ENCODE results near the gene OLFM1.
"Not testable (repeated sequence)": the region's sequence is repeated elsewhere in the genome, so short reads cannot be mapped to it uniquely, and the experiment has no call there.

Gene OLFM1

DNA sequence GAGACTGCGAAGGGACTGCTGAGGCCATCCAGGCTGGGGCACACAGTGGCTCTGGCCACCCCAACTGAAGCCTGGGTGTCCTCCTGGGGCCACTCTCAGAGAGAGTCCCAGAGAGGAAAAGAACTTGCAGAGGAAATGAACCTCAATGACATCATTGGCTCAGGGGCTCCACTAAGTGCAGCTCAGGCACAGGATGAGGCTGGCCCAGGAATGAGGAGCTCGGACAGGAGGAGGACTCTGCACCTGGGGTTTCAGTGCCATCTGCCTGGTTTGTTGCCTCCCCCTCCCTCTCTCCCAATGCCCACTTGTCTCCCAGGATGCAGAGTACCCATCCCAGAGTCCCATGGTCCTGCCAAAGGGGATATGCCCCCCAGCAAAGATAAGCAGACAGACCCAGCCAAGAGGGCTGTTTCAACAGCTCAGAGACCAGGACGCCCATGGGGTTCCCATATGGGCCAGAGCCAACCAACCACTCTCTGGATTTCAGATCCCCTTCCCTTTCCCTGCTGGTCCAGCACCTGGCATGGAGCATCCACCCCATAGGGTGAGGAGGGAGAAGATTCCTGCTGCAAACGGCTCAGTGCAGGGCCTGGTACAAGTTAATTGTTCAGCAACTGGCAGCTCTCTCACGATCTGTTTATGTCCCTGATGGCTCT, 26.9 kb upstream of the OLFM1 start:
- DNase-seq: no peak

DNA sequence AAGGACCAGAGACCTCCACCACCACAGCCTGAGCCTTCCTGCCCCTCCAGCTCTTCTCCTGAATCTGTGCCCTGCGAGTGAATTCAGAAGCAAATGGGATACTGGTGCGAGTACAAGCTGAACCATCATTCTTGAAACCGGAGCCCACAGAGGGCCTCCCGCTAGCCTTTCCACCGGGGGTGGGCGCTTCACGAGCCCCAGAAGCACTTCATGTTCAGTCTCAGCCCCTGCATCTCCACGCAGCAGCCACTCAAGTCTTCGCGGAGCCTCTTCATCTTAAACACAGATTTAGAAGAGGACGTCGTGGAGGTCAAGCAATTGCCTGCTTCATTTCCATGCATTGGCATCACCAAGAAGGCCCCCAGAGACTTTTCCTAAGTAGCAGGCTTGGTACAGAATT, 26.0 kb upstream of the OLFM1 start:
- DNase-seq: no peak

GRCh38 chr9:135062254-135062653, 25.2 kb upstream of the OLFM1 start:
- DNase-seq: no peak

DNA sequence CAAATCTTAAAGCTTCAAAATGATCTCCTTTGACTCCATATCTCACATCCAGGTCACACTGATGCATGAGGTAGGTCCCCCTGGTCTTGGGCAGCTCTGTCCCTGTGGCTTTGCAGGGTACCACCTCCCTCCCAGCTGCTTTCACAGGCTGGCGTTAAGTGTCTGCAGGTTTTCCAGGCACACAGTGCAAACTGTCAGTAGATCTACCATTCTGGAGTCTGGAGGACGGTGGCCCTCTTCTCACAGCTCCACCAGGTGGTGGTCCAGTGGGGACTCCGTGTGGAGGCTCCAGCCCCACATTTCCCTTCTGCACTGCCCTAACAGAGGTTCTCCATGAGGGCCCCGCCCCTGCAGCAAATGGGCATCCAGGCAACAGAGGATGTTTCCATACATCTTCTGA, 24.0 kb upstream of the OLFM1 start:
- not testable (repeated sequence) for DNase-seq

DNA sequence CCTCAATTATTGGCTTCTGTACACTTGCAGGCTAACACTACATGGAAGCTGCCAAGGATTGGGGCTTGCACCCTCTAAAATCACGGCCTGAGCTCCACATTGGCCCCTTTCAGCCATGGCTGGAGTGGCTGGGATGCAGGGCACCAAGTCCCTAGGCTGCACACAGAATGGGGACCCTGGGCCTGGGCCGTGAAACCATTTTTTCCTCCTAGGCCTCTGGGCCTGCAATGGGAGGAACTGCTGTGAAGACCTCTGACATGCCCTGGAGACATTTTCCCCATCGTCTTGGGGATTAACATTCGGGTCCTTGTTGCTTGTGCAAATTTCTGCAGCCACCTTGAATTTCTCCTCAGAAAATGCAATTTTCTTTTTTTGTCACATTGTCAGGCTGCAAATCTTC, 23.6 kb upstream of the OLFM1 start:
- DNase-seq: not testable (repeated sequence)

DNA sequence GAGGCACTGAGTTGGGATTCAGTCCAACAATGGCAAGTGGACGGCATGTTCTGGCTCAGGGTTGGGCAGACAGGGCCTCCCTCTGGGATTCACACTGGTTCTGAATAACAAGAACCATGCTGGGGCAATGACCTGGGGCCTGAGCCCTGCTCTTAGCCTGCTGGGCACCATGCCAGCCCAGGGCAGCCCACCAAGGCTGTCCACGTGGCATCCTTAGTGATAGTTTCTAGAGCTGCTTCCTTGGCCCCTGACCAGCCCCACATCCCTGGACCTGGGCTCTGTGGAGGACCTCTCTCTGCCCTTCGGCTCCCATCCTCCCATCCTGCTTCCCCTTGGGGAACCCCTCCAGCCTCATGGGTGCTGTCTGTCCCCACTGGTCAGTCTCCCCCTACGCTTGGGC, 22.3 kb upstream of the OLFM1 start:
- no peak for DNase-seq

- no peak for DNase-seq
These were observed 21.7 kb upstream of the OLFM1 start for GRCh38 chr9:135065804-135066203.

- no peak for DNase-seq
These were observed 21.2 kb upstream of the OLFM1 start for GRCh38 chr9:135066291-135066690.

DNA sequence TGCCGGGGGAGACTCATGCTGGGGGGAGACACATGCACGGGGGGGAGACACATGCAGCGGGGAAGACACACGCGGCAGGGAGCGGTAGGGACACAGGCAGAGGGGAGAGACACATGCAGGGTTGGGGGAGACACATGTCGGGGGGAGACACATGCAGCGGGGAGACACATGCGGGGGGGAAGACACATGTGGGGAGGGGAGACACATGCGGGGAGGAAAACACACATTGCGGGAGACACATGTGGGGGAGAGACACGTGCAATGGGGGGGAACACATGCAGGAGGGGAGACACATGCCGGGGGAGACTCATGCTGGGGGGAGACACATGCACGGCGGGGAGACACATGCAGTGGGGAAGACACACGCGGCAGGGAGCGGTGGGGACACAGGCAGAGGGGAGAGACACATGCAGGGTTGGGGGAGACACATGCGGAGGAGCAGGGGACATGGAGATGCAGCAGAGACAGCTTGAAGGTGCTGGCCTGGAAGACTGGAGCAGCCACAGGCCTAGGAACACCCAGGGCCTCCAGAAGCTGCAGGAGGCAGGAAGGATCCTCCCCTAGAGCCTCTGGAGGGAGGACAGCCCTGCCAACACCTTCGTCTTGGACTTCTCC, 20.3 kb upstream of the OLFM1 start:
- no peak for DNase-seq

GRCh38 chr9:135068776-135069415, 18.6 kb upstream of the OLFM1 start:
- DNase-seq: no peak

GRCh38 chr9:135069558-135070197, 17.8 kb upstream of the OLFM1 start:
- no peak for DNase-seq

DNA sequence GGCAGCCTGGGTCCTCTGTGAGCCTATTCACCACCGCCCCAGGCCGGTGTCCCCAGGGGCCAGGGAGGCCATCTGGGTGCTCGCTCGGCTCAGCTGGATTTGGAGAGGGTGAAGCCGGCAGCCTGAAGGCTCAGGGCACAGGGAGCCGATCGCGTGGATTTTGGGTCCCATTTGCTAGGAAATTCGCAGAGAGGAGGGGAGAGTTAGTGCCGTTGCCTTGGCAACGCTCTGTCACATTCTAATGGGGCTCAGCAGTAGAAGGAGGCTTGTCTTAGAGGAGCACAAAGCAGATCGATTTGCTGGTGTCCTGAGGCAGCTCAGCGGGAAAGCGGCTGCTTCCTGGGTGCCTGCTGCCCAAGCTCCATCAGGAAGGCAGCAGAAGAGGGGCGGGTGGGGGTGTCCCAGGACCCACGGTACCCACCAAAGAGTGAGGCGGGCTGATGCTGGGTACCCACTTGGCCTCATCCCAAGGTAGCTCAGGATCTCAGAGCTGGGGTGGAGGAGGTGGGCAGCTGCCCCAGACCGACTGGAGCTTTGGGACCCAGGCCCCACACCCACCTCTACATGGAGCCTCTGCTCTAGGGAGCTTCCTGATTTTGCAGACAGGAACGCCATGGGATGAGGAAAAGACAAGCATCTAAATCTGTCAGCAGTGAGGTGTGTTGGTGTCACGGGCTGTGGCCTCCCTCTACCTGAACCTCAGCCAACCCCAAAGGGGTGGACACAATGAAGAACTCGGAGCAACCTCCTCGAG, 17.1 kb upstream of the OLFM1 start:
- no peak for DNase-seq

DNA sequence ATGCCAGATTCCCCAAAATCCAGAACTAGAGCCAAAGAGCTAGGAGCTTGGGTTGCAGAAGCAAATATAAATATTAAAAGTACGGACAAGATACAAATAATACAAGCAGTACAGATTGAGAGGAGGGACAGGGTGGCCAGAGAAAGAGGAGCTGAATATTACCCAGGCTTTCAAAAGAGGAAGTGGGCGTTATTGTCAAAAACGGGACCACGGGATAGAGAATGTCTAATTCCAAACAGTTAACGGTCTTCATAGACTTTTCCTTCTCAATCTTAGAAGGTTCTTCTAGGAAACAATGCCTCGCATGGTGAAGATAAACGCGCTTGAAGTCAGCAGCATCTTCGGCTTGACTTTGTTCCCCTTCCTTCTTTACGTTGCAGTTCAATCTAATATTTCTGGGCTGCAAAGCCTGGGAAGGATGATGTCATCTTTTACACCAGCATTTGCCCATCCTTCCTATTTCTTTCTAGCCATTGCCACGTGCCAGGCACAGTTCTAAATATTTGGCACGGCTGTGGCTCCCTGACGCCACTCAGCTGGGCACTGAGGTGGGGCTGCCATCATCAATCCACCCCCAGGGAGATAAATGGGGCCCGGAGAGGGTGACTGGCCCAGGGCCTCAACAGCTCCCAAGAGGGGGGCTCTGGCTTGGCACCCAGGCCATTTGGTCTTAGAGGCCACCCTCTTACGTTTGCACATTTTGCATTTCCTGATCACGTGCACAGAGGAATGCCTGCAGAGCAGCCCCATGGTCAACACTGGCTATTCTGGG, 16.3 kb upstream of the OLFM1 start:
- DNase-seq: no peak

GRCh38 chr9:135073081-135073740, 14.3 kb upstream of the OLFM1 start:
- DNase-seq: no peak

GRCh38 chr9:135073741-135074305, 13.6 kb upstream of the OLFM1 start:
- no peak for DNase-seq

DNA sequence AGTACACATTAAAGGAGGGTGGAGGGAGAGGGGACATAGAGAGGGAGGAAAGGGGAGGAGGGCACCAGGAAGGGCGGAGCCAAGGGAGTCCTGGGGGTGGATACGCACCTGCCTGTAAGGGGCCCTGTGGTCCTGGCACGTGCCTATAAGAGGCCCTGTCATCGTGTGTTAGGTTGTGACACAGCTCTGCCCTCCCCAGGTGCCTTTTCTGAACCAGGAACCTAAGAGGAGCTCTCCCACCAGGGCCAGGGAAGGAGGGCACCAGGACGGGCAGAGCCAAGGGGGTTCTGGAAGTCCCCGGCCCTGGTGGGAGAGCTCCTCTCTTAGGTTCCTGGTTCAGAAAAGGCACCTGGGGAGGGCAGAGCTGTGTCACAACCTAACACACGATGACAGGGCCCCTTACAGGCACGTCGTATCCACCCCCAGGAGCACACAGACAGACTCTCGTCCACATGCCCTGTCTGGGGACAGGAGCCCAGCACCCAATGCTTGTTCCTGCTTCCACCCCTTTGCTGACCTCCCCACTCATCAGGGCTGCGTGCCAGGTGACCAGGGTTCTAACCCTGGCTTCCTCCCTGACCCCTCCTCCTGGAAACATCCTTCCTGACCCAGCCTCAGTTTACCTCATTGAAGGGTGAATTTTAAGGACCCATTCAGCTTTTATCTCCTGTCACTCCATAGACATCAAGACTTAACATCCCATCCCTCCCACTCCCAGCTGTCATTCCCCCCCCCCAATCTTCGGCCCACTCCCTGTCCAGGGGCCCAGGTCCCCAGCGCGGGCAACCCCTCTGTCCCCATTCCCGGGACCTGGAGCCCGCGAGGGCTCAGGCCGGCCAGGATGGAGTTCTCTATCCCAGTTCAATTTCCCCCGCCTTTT, 12.9 kb upstream of the OLFM1 start:
- no peak for DNase-seq

- DNase-seq: peak in 1 of 3 donors; percentile 14
These were observed 12.0 kb upstream of the OLFM1 start for GRCh38 chr9:135075234-135076142.

DNA sequence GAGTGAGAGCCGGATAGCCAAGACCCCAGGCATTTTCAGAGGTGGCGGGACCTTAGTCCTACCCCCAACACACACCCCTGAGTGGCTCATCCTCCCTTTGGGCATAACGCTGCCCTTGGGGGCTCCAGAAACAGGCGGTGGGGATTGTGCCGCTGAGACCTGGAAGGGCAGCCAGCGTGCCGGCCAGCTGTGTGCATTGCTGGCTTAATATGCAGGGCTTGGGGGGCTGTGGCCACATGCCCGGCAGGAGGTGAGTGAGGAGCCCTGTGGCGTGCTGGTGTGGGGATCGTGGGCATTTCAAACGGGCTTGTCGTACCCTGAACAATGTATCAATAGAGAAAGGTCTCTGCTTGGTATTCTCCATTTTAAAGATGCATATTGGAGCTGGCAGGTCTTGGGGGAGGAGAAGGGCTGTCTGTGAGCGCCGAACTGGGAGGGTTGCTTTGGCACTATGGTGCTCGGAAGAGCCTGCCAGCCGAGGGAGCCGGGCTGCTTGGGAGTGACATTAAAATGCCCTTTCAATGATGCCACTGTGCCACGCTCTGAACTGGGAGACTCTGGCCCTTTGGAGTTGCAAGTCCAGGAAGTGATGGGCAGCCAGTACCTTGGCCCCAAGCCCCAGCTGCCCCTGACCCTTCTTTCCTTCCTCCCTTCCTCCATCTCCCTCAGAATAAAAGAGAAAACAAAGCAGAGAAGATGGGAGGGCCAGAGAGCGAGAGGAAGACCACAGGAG, 11.2 kb upstream of the OLFM1 start:
- DNase-seq: no peak

Data from suppressor macrophage treated with lipopolysaccharide for 1 hour (primary cell).